Measurements from ENCODE around the gene CFAP298.

DNA sequence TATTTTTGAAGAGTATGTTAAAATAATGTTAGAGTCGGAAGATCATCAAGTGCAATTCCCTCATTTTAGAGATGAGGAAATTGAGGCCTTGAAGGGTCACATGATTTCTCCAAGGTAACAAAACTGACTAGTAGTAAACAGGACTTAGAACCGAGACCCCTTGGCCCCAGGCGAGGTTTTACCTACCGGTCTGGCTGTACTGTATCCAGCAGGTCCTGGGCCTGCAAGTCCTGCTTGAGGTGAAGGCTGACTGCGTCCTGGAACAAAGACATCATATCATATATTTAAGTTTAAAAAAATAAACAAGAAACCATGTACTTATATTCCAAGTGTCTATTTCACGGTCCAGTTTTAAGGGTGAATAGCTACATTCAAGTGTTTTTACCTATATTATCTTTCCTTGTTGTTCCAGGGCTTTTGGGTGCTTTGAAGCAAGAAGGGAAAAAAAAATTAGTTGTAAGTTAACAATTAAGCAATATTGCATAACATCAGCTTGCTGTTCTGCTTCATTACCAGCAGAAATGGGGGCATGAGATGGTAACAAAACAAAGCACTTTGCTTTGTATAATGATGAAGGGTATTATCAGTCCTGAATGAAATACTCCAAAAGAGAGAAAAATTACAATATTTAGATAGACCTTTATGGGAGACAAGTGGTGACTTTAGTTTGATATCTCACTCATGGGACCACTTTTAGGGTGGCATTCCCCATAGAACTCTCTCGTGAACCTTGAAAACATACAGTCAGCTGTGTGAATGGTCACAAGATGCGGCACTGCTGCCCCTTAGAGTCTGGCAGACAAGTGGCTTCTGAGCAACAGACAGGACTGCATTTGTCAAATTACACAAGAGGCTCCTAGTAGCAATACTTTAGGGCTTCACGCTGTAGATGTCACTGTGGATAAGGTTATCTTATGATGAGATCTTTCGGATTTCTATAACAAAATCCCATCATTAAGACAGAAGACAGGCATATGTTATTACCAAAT, 29.8 kb upstream of the CFAP298 start:
- no peak for TF ChIP-seq POLR2A (IDR thresholded peaks at IDR 0.05)
- TF ChIP-seq, protein P1, sequence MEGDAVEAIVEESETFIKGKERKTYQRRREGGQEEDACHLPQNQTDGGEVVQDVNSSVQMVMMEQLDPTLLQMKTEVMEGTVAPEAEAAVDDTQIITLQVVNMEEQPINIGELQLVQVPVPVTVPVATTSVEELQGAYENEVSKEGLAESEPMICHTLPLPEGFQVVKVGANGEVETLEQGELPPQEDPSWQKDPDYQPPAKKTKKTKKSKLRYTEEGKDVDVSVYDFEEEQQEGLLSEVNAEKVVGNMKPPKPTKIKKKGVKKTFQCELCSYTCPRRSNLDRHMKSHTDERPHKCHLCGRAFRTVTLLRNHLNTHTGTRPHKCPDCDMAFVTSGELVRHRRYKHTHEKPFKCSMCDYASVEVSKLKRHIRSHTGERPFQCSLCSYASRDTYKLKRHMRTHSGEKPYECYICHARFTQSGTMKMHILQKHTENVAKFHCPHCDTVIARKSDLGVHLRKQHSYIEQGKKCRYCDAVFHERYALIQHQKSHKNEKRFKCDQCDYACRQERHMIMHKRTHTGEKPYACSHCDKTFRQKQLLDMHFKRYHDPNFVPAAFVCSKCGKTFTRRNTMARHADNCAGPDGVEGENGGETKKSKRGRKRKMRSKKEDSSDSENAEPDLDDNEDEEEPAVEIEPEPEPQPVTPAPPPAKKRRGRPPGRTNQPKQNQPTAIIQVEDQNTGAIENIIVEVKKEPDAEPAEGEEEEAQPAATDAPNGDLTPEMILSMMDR (IDR thresholded peaks at IDR 0.05) = no peak

All from thyroid gland (tissue), 4 donors.